Suprapubic skin (tissue), 4 donors: ENCODE results near the gene CCND1.

Source experiments
- CTCF ChIP-seq, 2 donors: fragments of 200-600 bp in 1 of 2; fragments of 450-650 bp in 1 of 2; sonication (generic) in 1 of 2; IDR thresholded peaks; one replicate each; pipeline ENCODE4 v1.5.1; 2016 to 2019; ENCODE audit warnings: antibody characterized with exemption in 2 of 2, mild to moderate bottlenecking in 1 of 2, moderate library complexity in 1 of 2
- EP300 ChIP-seq: sonication (generic); formaldehyde crosslinking; IDR thresholded peaks from one replicate; pipeline ENCODE4 v1.6.1; 2017; ENCODE audit warnings: antibody characterized with exemption
- POLR2A ChIP-seq, 2 donors: fragments of 450-650 bp; IDR thresholded peaks; one replicate each; pipeline ENCODE4 v1.6.1; 2017; ENCODE audit warnings: antibody characterized with exemption in 2 of 2, mild to moderate bottlenecking in 2 of 2, moderate library complexity in 2 of 2
- POLR2AphosphoS5 ChIP-seq, 3 donors: sonication (generic); formaldehyde crosslinking; IDR thresholded peaks; one replicate each; pipeline ENCODE4 v1.6.1; 2017; ENCODE audit warnings: antibody characterized with exemption in 3 of 3

DNA sequence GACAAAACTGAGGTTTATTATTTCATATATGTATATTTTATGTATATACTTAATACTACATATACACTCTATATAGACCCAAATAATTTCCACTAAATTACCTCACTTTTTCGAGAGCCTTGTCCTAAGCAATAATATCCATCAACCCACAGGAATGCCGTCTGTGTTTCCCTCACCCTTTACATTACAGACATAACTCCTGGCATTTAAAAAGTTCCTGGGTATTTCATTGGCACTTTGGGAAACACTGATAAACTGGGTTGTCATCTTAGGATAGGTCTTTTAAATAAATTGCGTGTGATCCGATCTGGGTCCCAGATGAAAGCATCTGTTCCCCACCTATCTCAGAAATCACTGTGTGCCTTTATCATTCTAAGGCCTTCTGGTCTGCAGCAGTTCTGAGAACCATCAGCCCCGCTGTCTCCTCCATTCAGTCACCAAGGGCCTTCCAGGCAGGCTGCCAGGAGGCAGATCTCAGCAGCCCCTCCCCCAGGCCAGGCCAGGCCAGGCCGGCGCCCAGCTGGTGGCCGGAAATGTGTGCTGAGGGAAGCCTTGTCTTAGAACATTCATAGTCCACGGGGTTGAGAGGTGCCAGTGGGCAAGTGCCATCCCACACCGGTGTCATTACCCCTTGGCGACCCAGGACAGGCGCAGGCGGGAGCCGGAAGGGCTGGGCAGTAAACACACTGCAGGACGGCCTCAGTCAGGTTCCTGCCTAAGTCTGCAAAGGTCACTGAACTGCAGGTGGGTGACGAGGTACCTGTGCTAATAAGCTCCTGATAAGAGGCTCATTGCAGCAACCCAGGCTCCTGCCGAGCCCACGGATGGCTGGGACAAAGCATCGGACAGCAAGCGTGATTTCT lies 59.6 kb downstream of the CCND1 start:
- TF ChIP-seq POLR2AphosphoS5 (IDR thresholded peaks at IDR 0.05), result no peak
- TF ChIP-seq EP300, result no peak
- TF ChIP-seq CTCF (IDR thresholded peaks at IDR 0.05), result no peak
- TF ChIP-seq POLR2A (IDR thresholded peaks at IDR 0.05), result no peak
